Thoracic aorta (tissue), 2 donors: ENCODE data around the gene DPH1. TPM values are rescaled to one million over a fixed set of nuclear protein-coding genes. Genes with fewer than 3 reads are reported as not detected.

Experiments
- ATAC-seq: fragments of 150-250 bp; one replicate; pipeline ENCODE4 v1.8.0; 2017; ENCODE audit warnings: low read depth; ENCODE audit not compliant: insufficient number of reproducible peaks, low FRiP score
- DNase-seq: peaks from one replicate; pipeline ENCODE4 v3.0.0-alpha.2; 2020; ENCODE audit warnings: low spot score
- H3K27ac ChIP-seq, 2 donors: fragments of 200-600 bp; sonication (generic); 1 replicate in 1 of 2; 2 replicates in 1 of 2; pipeline ENCODE4 v1.5.1; 2016; ENCODE audit warnings: mild to moderate bottlenecking in 2 of 2, moderate library complexity in 2 of 2
- H3K27me3 ChIP-seq: fragments of 200-600 bp; sonication (generic); replicated peaks from 2 replicates; pipeline ENCODE4 v1.6.0; 2016; ENCODE audit warnings: mild to moderate bottlenecking; ENCODE audit not compliant: insufficient read depth
- H3K36me3 ChIP-seq: fragments of 200-600 bp; sonication (generic); one replicate; pipeline ENCODE4 v1.5.1; 2016
- H3K4me1 ChIP-seq, 2 donors: fragments of 200-600 bp; sonication (generic); 1 replicate in 1 of 2; 2 replicates in 1 of 2; pipeline versions ENCODE4 v1.5.1 to v1.6.0; 2016; ENCODE audit warnings: low read depth in 2 of 2, mild to moderate bottlenecking in 1 of 2; ENCODE audit not compliant: control insufficient read depth in 1 of 2
- H3K4me3 ChIP-seq: fragments of 200-600 bp; sonication (generic); 2 replicates; pipeline ENCODE4 v1.5.1; 2016; ENCODE audit warnings: mild to moderate bottlenecking
- H3K9me3 ChIP-seq: fragments of 200-600 bp; sonication (generic); 2 replicates; pipeline ENCODE4 v1.5.1; 2016
- CTCF ChIP-seq: fragments of 200-600 bp; sonication (generic); IDR thresholded peaks from one replicate; pipeline ENCODE4 v1.5.1; 2019; ENCODE audit warnings: antibody characterized with exemption
- total RNA-seq, 2 donors: library from RNA; depleted of rRNA; stranded (reverse); fragments of >200 nt; gene quantifications; one replicate each; pipeline versions ENCODE4 v1.1.0 to v1.2.3, GENCODE V29; 2016

Gene DPH1
- total RNA-seq, 2 donors from 2014 or later, result 46.0 to 61.1 TPM

- no peak for TF ChIP-seq CTCF
- H3K9me3 ChIP-seq, result no peaks in the 10 kb centered on the region
- DNase-seq (no peak), ATAC-seq (no peak)
- H3K4me3 ChIP-seq, result no peak overlapping the region
- H3K27ac ChIP-seq, result peak overlapping the region; percentile 6 to 45
- peaks cover 9 to 58% of the 10 kb centered on the region in 2 donors for H3K4me1 ChIP-seq
- peaks cover 17% of the 10 kb centered on the region for H3K36me3 ChIP-seq
- H3K27me3 ChIP-seq, result no peaks in the 10 kb centered on the region
These were observed 55.1 kb downstream of the DPH1 start for GRCh38 chr17:2084766-2085647.

GRCh38 chr17:2085648-2085949 lies 55.6 kb downstream of the DPH1 start:
- no peak overlapping the region for H3K4me3 ChIP-seq
- H3K4me1 ChIP-seq, result peaks cover 14 to 64% of the 10 kb centered on the region in 2 donors
- no peaks in the 10 kb centered on the region for H3K9me3 ChIP-seq
- H3K27me3 ChIP-seq, result no peaks in the 10 kb centered on the region
- ATAC-seq (no peak), DNase-seq (no peak)
- H3K27ac ChIP-seq, result peak overlapping the region; percentile 6 to 25
- H3K36me3 ChIP-seq, result peaks cover 16% of the 10 kb centered on the region
- no peak for TF ChIP-seq CTCF

DNA sequence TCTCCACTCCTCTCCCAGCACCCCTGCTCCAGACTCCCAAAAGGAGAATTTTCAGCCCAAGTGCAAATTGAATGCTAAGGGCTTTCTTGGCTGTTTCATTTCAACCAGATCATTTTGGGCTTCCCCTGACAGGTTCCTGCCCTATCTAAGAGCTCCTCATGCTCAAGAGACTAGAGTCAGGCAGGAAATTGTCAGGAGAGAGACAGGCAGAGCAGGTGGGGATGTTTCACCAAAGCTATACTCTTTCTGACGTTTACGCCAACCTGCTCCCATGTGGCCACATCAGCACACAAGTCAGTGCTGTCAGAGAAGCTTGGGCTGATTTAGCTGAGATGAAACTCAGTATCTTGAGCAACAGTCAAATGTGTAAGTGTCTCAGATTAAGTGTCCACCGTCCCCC lies 56.4 kb downstream of the DPH1 start:
- Histone ChIP-seq H3K27ac (no peak overlapping the region), H3K27me3 (no peaks in the 10 kb centered on the region), H3K36me3 (peaks cover 9% of the 10 kb centered on the region), H3K4me3 (no peak overlapping the region), H3K9me3 (no peaks in the 10 kb centered on the region), H3K4me1 (peaks cover 19 to 71% of the 10 kb centered on the region in 2 donors)
- DNase-seq (no peak), ATAC-seq (no peak)
- TF ChIP-seq CTCF, result no peak

DNA sequence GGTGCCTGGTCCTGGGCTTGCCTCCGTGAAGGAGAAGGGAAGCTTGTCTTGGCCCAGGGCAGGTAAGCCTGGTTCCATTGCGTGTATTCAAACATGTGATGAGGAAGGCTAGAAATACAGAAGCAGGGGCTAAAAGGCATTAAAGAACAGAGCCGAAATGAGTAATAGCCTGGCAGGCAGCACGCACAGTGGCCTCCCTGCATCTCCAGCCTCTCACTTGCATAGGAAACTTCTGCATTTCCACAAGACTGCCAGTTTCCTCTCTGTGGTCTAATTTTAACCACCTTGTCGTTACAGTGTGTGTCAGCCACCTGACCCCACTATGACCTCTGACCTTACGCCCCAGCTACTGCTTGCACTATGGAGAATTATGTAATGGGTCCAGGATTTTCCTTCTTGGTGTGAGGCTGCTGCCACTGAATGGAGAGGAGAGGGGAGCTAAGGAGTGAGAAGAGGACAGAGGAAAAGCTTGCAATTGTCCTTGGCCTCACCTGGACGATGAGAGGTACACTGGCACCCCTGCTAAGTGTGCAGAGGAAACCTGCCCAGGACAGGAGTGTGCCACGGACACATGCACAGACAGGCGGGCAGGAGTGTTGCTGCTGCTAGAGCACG lies 57.8 kb downstream of the DPH1 start:
- TF ChIP-seq CTCF, result no peak
- DNase-seq (no peak), ATAC-seq (peak; percentile 5)
- H3K9me3 ChIP-seq, result no peaks in the 10 kb centered on the region
- H3K36me3 ChIP-seq, result peaks cover under 1% of the 10 kb centered on the region
- no peak overlapping the region for H3K27ac ChIP-seq
- no peaks in the 10 kb centered on the region for H3K27me3 ChIP-seq
- H3K4me1 ChIP-seq, result peaks cover 19 to 72% of the 10 kb centered on the region in 2 donors
- no peak overlapping the region for H3K4me3 ChIP-seq

DNA sequence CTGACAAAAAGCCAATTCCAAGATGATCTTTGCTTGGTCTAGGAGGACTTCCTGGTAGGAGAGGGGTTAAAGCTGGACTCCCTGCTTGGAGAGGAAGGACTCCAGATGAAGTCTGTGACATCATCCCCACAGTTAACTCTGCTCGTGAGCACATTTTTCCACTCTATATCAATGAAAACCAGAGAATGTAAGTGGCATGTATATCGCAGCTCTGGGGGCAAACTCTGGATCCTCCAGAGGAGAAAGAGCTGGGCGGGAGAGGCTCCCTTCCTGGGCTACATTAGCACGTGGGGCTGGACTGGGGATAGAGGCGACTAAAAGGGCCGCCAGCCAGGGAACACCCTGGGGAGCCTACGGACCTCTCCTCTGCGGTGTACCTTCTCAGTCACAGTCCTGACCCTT lies 59.1 kb downstream of the DPH1 start:
- H3K36me3 ChIP-seq, result no peaks in the 10 kb centered on the region
- DNase-seq (no peak), ATAC-seq (no peak)
- no peaks in the 10 kb centered on the region for H3K9me3 ChIP-seq
- peak overlapping the region; percentile 50 to 74 for H3K27ac ChIP-seq
- no peaks in the 10 kb centered on the region for H3K27me3 ChIP-seq
- H3K4me3 ChIP-seq, result peak overlapping the region; percentile 63
- TF ChIP-seq CTCF, result no peak
- H3K4me1 ChIP-seq, result peaks cover 19 to 70% of the 10 kb centered on the region in 2 donors
